ENCODE results near the gene FANCL.

DNA sequence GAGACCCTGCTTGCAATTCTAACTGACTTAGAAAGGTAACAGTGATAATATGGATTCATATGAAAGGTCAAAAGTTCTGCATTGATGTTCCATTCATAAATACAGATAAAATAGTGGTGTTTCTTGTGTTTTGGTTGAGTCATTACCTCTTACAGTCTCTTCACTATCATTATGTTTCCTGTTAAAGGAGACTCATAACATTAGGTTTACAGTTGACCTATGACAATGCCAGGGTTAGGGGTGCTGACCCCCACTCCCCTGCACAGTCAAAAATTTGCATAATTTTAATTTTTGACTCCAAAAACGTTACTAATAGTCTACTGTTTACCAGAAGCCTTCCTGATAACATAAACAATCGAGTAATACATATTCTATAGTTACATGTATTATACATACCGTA is 119.1 kb downstream of the FANCL start:
- TF ChIP-seq RAD21 (IDR thresholded peaks at IDR 0.05; ENCODE audit: low read depth), result no peak
- TF ChIP-seq, protein P1, sequence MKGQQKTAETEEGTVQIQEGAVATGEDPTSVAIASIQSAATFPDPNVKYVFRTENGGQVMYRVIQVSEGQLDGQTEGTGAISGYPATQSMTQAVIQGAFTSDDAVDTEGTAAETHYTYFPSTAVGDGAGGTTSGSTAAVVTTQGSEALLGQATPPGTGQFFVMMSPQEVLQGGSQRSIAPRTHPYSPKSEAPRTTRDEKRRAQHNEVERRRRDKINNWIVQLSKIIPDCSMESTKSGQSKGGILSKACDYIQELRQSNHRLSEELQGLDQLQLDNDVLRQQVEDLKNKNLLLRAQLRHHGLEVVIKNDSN (IDR thresholded peaks at IDR 0.05), result no peak

Measured in Ishikawa (cell line).